ENCODE measurements around the gene GNG13. TPM values are rescaled to one million over a fixed set of nuclear protein-coding genes. Genes with fewer than 3 reads are reported as not detected.

Gene GNG13
- total RNA-seq, 1 experiment from 2014 or later, result 0.23 TPM

DNA sequence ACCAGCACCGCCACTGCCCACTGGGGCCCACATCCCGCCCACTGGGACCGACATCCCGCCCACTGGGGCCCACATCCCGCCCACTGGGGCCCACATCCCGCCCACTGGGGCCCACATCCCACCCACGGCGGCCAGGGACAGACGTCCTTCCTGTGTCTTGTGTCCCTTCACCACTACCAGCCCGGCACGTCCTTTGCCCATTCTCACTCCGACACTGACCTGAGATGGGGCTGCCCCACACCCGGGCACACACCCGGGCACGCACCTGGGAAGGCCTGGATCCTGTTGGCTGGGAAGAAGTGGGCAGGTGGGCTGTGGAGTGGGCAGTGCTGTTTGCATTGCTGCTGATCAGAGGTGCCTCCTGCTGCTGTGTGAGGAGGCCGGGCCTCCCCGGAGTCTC lies 28.4 kb upstream of the GNG13 start:
- no peak for DNase-seq (ENCODE audit: low read depth, low spot score)
- in situ Hi-C loops (cut with HindIII; ENCODE audit: low pct_unique_long_range_greater_than_20kb, low sequenced_read_pairs), result no loop called here
- intact Hi-C loops (cut with micrococcal nuclease; ENCODE audit: unreplicated experiment), result no loop called here
- Histone ChIP-seq H3K4me1 (ENCODE audit: control insufficient read depth, insufficient read depth, low read length) (no peaks in the 10 kb centered on the region), H3K9me3 (ENCODE audit: control insufficient read depth, insufficient read depth, low read depth, low read length) (no peaks in the 10 kb centered on the region), H3K36me3 (ENCODE audit: control insufficient read depth, insufficient read depth, low read length) (no peaks in the 10 kb centered on the region), H3K4me3 (ENCODE audit: low read depth in 2 of 2, low read length in 2 of 2) (no peak overlapping the region), H3K27me3 (ENCODE audit: control insufficient read depth, insufficient read depth, low read length) (no peaks in the 10 kb centered on the region), H3K27ac (ENCODE audit: low read length) (no peak overlapping the region)
- TF ChIP-seq, protein P1, sequence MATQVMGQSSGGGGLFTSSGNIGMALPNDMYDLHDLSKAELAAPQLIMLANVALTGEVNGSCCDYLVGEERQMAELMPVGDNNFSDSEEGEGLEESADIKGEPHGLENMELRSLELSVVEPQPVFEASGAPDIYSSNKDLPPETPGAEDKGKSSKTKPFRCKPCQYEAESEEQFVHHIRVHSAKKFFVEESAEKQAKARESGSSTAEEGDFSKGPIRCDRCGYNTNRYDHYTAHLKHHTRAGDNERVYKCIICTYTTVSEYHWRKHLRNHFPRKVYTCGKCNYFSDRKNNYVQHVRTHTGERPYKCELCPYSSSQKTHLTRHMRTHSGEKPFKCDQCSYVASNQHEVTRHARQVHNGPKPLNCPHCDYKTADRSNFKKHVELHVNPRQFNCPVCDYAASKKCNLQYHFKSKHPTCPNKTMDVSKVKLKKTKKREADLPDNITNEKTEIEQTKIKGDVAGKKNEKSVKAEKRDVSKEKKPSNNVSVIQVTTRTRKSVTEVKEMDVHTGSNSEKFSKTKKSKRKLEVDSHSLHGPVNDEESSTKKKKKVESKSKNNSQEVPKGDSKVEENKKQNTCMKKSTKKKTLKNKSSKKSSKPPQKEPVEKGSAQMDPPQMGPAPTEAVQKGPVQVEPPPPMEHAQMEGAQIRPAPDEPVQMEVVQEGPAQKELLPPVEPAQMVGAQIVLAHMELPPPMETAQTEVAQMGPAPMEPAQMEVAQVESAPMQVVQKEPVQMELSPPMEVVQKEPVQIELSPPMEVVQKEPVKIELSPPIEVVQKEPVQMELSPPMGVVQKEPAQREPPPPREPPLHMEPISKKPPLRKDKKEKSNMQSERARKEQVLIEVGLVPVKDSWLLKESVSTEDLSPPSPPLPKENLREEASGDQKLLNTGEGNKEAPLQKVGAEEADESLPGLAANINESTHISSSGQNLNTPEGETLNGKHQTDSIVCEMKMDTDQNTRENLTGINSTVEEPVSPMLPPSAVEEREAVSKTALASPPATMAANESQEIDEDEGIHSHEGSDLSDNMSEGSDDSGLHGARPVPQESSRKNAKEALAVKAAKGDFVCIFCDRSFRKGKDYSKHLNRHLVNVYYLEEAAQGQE (IDR thresholded peaks at IDR 0.05; ENCODE audit: insufficient read depth in 1 of 2, low read depth in 2 of 2, low read length in 1 of 2), result no peak
- no peak for TF ChIP-seq SIN3A (IDR thresholded peaks at IDR 0.05; ENCODE audit: borderline replicate concordance, insufficient read depth, low read depth, low read length)
- TF ChIP-seq TCF7L2 (IDR thresholded peaks at IDR 0.05; ENCODE audit: low read depth, low read length), result no peak
- TF ChIP-seq POLR2AphosphoS5 (IDR thresholded peaks at IDR 0.05; ENCODE audit: low read depth, low read length), result no peak
- CTCF ChIA-PET, result no interaction called here
- ATAC-seq, result no peak
- no TSS peak for BruUV-seq (replicated peaks)
- POLR2A ChIA-PET, result no interaction called here

DNA sequence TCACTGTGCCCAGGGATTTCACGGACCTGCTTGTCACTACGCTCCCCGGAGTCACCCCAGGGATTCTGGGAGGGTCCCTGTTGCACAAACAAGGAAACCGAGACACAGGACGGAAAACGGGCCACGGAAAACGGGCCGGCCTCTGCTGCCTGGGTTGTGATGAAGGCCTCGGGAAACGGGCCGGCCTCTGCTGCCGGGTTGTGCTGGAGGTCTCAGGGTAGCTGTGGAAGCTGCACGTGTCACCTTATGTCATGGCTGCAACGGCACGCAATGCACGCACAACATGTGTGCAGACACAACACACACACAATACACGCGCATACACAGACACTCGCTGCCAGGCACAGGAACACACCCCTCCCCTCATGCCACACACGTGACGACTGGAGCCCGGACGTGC lies 27.0 kb upstream of the GNG13 start:
- TF ChIP-seq, protein P1 (IDR thresholded peaks at IDR 0.05; ENCODE audit: insufficient read depth in 1 of 2, low read depth in 2 of 2, low read length in 1 of 2), result no peak
- TF ChIP-seq, protein P2, sequence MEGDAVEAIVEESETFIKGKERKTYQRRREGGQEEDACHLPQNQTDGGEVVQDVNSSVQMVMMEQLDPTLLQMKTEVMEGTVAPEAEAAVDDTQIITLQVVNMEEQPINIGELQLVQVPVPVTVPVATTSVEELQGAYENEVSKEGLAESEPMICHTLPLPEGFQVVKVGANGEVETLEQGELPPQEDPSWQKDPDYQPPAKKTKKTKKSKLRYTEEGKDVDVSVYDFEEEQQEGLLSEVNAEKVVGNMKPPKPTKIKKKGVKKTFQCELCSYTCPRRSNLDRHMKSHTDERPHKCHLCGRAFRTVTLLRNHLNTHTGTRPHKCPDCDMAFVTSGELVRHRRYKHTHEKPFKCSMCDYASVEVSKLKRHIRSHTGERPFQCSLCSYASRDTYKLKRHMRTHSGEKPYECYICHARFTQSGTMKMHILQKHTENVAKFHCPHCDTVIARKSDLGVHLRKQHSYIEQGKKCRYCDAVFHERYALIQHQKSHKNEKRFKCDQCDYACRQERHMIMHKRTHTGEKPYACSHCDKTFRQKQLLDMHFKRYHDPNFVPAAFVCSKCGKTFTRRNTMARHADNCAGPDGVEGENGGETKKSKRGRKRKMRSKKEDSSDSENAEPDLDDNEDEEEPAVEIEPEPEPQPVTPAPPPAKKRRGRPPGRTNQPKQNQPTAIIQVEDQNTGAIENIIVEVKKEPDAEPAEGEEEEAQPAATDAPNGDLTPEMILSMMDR (IDR thresholded peaks at IDR 0.05), result no peak
- Histone ChIP-seq H3K36me3 (ENCODE audit: control insufficient read depth, insufficient read depth, low read length) (no peaks in the 10 kb centered on the region), H3K4me3 (ENCODE audit: low read depth in 2 of 2, low read length in 2 of 2) (no peak overlapping the region), H3K9me3 (ENCODE audit: control insufficient read depth, insufficient read depth, low read depth, low read length) (no peaks in the 10 kb centered on the region), H3K27me3 (ENCODE audit: control insufficient read depth, insufficient read depth, low read length) (no peaks in the 10 kb centered on the region), H3K4me1 (ENCODE audit: control insufficient read depth, insufficient read depth, low read length) (no peaks in the 10 kb centered on the region), H3K27ac (ENCODE audit: low read length) (no peak overlapping the region)
- intact Hi-C loops (cut with micrococcal nuclease; ENCODE audit: unreplicated experiment), result no loop called here
- DNase-seq (ENCODE audit: low read depth, low spot score) (no peak), ATAC-seq (no peak)
- ChIA-PET POLR2A (no interaction called here), CTCF (no interaction called here)
- no TSS peak for BruUV-seq (replicated peaks)
- in situ Hi-C loops (cut with HindIII; ENCODE audit: low pct_unique_long_range_greater_than_20kb, low sequenced_read_pairs), result no loop called here

Measured in Panc1 (cell line).